NCI-H345 (cell line): ENCODE data around the gene KATNBL1.

Experiments used
- DNase-seq: peaks from one replicate; lab custom pipeline; 2025; lab: John Stamatoyannopoulos, UW

KATNBL1 gene, protein sequence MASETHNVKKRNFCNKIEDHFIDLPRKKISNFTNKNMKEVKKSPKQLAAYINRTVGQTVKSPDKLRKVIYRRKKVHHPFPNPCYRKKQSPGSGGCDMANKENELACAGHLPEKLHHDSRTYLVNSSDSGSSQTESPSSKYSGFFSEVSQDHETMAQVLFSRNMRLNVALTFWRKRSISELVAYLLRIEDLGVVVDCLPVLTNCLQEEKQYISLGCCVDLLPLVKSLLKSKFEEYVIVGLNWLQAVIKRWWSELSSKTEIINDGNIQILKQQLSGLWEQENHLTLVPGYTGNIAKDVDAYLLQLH

DNA sequence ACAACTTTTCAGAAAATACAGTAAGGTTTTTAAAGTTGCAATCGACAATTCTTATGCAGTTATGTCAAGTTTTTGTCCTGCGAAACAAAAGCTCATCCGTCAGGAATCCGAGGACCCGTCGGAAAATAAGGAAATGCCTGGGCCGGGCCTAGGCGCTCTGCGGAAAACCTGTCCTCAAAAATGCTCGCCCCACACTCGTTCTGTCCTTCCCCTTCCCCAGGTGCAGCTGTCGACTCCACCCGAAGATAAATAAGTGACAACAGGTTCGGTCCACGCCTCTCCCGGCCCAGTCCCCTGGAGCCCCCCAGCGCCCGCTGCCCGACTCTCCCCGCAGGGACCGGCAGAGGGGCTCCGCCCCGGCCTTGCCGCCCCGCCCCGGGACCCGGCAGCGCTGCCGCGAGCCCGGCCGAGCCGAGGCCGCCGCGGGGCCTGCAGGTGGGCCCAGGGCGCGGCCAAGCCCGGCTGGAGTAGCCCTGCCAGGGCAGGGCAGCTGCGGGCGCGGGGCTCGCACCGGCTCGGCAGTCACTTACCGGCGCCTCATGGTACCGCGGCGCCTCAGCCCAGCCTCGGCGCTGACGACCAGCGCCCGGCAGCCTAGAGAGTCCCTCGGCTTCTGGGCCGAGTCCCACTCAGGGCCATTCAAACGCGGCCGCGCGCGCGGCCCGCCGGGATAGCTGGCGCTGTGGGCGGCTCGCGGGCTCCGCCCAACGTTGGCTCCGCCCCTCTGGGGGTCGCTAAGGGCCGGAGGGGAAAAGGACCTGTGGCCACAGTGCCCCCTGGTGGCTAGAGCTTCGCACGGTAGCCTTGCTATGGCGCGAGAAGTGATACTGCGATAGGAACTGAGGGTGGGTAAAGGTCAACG is at the start of gene KATNBL1:
KATNBL1 (minus strand) TSS at position 676 of the 862 bp plus-strand sequence. CDS start 46,420 bp downstream, outside the sequence.
- peak; percentile 93 for DNase-seq

DNA sequence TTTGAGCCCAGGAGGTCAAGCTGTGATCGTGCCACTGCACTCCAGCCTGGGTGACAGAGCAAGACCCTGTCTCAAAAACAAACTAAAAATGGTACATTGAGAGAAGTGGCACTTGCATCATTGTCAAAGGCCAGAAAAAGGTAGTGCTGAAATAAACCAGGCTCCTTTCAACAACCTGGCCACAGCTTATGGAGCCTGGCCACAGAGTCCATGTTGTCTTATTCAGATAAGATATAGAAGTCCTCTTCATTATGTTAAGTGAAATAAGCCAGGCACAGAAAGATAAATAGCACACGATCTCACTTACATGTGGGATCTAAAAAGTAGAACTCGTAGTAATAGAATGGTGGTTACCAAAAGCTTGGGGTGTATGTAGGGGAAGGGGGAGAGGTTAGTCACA is 49.7 kb upstream of the KATNBL1 start:
- no peak for DNase-seq

DNA sequence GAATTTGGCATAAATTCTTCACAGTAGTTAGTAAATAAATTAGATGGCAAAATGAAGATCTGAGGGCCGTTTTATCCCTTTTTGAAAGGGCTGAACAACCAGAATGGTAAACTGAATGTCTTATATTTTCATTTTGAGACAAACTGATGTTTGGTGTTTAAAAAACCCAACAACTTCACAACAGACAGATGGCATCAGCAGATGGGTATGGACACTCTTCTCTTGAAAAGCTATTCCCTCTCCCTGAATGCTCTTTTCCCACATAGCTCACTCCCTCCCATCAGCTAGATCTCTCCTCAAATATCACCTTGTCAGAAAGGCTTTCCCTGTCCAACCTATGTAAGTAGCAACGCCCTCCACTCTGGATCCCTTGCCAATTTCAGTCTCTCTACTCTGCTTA is 48.3 kb upstream of the KATNBL1 start:
- no peak for DNase-seq

DNA sequence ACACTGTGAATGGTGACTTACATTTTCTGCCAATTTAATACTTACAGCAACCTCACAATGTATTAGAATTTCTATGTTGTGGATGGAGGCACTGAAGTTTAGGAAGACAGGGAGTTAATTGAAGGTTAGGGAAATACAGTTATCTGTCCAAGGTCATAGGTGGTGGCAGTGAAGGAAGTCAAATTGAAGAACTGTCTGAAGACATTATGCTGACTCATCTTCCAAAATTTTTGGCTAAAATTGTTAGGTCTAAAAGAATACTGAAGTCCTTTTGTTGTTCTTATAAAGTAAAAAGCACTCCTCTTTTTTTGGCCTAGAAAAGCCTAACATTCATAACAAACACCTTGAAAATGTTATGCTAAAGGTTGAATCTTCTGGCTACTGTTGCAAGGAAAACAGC is 42.6 kb upstream of the KATNBL1 start:
- DNase-seq, result no peak

DNA sequence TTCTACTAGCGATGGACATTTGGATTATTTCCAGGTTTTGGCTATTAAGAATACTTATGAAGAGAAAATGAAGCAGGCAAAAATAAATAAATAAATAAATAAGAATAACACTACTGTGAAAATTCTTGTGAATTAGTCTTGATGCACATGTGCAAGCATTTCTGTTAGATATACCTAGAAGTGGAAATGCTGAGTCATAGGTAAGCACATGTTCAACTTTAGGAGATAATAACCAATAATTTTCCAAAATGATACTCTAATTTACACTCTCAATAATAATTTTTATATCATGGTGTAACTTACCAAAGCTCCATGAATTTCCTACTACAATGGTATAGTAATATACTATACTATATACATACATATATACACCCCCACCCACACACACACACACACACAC is 38.3 kb upstream of the KATNBL1 start:
- no peak for DNase-seq

DNA sequence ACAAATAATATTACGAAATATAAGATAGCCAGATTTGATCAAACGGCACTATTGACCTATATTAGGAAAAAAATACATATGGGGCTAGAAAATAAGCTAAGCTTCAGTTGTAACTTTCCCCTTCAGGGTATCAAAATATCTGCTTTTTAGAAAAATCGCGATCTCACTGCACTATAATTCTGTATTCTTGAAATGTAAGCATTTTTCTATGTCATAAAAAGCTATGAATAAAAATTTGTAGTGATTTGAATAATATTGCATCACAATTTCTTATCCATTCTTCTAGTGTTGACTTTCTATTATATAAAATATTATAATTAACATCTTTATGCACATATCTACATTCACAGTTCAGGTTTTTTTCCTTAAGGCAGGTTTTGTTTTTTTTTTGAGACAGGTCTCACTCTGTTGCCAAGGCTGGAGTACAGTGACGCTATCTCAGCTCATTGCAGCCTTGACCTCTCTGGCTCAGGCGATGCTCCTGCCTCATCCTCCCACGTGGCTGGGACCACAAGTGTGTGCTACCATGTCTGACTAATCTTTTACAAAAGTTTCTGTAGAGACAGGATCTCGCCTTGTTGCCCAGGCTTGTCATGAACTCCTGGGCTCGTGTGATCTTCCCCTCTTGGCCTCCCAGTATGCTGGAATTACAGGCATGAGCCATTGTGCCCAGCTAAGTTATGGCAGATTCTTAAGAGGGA is 36.5 kb upstream of the KATNBL1 start:
- no peak for DNase-seq

DNA sequence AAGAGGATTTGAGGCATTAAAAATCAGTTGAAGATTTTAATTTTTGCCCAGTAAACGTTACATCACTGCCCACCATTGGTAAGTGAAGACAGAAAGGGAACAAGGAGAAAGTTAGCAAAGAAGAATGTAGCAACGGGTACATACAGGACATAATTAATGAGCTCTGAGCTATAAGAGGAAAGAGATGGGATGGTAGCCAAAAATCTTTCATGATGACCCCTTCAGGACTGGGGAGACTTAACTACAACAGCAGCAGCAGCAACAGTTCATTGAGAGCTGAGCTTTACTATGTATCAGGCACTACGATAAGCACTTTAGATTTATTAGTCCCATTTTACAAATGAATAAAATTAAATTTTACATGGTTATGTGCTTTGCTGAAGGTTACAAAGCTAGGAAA is 33.3 kb upstream of the KATNBL1 start:
- no peak for DNase-seq

DNA sequence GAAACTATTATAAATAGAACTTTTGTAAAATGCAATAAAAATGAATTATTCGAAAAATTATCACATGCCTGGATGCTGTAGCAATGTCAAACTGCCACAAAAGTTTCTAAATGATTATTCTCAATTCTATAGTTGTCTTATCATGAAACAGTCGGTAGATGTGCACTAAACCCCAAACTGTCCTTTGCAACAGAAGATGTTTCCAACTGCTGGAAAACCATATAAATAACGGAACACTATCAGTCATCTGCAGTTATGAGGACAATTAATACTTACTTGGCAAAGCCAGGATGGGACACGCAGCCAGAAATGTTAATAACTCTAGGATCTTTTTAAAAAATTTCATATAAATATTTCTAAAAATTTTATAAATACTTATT is 32.4 kb upstream of the KATNBL1 start:
- DNase-seq, result no peak

DNA sequence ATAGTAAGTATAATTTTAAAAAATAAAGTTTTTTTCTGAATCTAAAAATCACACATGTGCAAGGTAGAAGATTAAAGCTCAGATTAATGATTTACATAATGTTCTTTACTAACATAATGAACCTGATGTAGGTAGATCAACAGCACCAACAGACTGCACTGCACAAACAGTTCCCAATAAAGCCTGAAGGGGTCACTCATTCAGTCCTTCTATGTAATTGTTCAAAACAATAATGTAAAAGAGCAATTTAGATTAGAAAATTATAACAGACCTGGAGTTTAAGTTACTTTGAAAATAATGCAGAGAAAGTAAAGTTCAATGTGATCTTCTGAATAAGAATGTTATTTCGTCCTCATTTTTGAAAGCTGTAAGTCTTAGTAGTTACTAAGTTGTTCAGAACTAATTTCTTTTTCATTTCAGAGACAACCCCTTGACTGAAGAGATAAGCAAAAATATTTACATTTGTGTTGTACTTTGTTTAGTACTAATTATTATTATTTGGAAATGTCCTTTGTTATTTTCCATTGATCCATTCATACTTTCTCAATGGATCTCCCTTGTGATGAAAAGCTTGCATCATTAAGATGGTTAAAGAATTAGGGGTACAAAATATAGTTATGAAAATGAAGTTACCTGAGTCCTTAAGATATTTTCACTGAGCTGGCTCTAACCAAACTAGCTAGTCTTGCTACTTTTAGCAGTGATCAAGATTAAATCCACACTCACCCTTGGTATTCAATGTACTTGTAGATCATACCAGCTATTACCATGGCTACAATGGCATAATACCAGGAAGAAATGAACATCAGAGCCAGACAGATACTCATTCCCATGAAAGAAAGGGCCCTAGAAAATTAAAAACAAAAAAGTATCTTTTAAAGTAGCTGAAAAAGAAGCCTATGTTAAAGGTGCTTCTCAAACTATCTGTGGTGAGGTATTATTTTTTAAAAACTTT is 31.8 kb upstream of the KATNBL1 start:
- no peak for DNase-seq

DNA sequence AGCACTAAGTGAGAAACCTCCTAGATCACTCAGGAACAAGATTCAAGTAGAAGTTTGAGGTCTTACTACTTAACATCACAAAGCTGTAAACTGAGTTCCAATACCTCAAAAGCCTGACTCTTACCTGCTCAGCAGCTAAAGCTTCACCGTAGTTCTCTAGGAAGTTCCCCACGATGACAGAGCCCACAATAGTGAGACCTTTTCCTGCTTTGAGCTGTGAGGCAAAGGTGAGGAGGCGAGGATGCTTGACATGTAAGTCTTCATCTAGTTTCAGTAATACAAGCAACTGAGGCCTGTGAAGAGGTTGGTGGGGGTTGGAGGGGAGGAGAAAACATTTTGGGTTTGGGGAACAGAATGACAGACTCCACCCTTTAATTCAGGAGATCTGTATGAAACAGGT is 30.6 kb upstream of the KATNBL1 start:
- DNase-seq, result no peak

DNA sequence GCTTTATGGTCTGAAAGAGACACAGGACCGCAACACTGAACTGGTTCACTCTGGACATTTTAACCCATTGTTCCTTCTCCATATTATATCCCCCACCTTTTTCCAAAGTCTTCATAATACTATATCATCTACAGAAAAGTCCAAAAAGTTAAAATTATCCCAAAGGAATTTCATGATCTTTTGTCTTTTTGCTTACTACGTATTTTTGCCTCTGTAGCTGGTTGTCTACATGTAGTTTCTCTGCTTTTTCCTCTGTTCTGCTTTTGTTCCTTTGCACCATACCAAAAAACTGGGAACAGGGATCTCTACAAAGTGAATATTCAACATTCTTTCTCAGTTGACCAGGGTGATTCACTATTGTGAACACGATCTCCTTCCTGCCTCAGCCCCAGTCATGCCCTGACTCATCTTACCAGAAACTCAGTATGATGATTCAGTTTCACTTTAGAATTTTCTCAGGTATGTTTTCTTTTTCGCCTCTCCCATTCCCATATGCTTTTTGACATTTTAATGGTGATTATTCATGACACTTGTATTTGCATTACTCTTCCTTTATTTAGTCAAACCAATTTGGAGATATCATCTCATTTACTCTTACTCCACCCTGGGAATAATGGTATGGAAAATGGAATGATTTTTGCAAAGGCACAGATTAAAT is 29.4 kb upstream of the KATNBL1 start:
- DNase-seq, result no peak

DNA sequence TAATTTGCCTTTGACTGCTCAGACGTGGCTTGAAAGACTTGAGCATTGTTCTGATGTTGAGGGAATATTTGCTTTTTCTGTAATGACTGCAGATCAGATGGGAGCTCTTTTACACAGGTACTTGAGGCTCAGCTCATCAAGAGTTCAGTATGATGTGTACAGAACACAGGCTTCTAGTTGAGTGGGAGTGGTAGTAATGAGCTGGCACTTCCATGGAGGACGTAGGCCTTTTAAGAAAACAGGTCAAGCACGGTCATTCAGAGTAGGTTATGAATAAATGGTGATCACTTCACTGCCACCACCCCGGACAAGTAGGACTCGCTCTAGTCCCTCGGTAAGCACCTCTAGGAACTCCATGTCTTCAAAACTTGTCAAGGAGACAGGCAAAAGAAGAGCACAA is 23.7 kb upstream of the KATNBL1 start:
- no peak for DNase-seq

DNA sequence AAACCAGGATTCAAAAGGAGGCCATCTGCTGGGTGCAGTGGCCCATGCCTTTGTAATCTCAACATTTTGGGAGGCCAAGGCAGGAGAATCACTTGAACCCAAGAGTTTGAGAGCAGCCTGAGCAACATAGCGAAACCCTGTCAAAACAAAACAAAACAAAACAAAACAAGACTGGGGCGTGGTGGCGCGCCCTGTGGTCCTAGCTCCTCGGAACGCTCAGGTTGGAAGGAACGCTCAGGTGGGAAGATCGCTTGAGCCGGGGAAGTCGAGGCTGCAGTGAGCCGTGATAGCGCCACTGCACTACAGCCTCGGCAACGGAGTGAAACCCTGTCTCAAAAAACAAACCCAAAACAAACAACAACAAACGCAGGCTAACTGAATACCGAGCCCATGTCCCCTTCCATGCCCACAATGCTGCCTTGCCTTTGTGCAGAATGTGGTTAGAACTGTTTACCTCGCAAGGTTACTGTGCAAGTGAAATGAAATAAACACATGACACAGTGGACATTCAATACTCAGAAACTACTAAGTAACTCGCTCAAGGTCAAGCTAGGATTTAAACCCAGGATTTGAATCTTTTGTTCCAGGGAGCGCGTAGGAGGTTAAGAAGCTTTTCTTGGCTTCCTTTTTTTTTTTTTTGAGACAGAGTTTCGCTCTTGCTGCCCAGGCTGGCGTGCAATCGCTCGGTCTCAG is 14.2 kb upstream of the KATNBL1 start:
- no peak for DNase-seq

DNA sequence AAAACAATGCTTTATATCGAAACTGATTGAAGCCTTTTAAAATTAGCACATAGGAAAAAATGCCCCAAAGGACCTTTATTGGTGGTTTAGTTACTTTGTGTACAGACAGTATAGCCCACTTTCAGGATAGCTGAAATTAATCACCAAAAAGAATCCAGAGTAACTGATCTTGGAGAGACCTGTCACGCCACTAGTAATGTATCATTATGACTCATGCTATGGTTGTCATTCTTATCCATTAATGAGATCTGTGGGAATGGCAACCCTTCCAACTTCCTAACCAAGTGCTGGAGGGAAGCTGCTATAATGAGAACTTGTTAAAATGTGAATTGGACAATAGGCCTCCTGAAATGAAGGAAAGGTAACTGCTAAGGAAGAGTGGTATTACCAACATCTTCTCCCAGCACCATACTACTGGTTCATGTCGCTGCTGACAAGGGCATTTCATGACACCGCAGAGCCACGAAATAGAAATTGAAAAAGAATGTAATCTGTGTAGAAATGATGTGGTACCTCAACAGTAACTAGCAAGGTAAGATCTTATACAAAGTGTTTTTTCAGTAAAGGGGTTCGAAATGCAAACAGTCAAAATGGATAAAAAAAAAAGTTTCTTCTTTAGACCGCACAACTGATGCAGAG is 7.8 kb upstream of the KATNBL1 start:
- no peak for DNase-seq

DNA sequence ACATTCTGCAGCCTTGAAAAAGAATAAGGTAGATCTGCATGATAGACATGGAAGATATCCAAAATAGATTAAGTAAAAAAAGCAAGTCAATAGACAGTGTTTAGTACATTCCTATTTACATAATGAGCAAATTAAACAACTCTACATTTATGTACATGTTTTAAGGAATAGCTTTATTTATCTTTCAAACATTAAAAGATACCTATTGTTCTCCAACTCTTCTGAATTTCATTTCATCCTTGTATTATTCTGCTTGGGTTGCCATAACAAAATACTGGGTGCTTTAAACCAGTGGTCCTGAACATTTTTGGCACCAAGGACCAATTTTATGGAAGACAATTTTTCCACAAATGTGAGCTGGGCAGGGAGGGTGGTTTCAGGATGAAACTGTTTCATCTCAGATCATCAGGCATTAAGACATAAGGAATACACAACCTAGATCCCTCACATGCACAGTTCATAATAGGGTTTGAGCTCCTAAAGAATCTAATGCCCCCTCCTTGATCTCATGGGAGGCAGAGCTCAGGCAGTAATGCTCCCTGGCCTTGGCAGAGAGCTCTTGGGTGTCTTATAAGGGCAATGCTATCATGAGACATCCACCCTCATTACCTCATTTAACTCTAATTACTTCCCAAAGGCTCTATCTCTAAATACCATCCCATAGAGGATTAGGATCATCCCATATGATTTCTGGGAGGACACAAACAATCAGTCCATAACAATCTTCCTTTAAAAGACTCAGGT is 6.8 kb upstream of the KATNBL1 start:
- DNase-seq, result no peak

DNA sequence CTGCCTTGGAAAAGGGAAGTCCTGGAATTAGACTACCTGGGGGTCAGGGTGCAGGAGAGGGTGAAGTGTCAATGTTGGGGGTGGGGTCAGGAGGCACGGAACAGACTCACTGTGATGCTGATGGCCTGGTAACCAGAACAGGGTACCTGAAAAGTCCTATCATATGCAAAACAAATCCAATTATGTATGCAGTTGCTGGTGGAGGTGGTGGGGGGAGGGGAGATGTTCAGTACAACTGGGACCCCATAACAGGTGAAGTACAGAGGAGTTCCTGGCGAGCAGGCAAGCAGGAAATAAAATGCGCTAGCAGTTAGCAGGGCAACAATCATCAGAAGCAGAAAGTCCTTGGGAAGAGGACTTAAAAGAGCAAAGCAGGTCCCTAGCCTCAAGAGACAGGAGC is 4.2 kb upstream of the KATNBL1 start:
- DNase-seq, result no peak

DNA sequence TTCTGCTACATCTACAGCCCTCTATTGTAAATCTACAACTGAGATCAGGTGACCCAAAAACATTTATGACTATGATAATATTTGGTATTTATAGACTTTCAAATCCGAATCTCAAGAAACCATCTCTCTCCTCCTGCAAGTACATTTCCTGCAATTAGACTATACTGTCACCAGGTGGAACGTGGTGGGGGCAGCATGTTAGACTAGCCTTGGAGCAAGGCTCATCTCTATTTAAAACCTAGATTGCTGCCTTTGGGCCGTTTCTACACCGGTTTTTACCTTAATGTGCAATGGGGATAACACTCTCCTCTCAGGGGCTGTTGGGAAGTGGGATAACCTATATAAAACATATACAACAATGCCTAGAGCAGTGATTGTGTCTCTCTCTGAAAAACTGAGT is 3.8 kb upstream of the KATNBL1 start:
- DNase-seq, result no peak

DNA sequence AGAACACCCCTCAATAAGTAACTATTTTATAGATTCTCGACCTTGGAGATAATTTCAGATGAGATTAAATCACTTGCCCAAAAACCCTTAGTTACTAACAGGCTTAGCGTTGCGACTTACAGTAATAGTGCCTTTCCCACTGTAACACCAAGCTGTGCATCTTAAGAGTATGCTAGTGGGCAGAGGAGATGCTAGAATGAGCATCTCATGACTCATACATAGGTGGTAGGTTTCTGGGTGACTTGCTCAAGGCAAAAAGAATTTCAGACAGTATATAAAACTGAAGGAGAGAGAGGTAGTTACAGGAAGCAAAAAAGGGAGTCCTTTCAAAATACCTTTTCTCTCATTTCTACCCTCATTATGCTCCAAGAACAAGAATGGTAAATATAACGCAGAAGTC is 3.9 kb downstream of the KATNBL1 start:
- DNase-seq, result no peak

DNA sequence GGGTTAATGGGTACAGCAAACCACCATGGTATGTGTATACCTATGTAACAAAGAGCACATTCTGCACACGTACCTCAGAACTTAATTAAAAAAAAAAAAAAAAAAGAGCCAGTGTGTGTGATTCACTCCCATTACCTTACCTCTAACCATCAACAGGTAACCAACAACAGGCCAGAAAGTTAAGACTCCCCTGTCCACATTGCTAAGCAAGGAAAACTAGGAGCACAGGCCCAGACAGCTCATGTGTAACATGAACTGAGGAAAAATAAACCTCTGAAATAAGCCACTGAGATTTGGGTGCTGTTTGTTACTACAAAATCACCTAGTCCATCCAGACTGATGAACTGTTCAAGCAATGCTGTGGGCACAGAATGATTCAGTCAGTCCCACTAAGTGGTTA is 6.0 kb downstream of the KATNBL1 start:
- no peak for DNase-seq
